Measurements from ENCODE around the gene KCNJ1. TPM values are rescaled to one million over a fixed set of nuclear protein-coding genes. Genes with fewer than 3 reads are reported as not detected.
A peak's percentile ranks its signal among the peaks of the same experiment; 100 is the strongest.

The KCNJ1 gene
- total RNA-seq, 1 donor, result 0.10 TPM

DNA sequence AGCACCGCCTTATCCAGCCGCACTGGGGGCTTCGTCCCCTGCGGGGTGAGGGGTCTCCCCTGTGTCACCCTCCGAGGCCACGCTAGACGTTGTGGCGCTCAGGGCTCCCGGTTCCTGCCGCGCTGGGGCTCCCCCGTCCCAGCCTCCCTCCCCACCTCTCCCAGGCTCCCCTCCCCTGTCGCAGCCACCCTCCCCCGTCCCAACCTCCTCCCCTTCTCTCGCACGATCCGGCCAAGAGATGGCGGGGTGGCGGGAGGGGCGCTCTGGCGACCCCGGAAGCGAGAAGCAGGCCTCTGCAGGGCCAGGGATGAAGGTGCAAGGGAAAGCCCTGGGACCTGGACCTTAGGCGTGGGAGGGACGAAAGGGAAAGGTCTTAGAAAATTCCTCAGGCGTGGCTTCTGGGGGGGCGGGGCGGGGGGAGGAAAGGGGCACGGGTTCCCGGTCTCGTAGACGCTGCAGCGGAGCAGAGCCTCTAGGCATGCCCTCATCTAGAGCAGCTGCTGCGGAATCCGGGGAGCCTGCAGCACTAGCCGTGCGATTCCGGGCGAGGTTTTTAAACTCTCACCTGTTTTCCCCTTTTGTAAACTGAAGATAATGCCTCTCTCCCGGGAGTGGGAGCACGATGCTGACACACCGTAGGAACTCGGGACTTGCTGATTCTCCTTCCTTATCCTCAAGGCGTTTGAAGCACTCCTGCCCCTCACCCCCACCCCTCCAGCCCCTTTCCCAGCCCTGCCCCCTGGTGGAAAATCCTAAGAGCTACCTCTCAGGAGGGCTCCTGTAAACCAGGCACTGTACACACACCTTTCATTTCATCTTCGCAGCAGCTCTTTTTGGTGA lies 38.5 kb upstream of the KCNJ1 start:
- H3K27me3 ChIP-seq (ENCODE audit: insufficient read depth, low read length), result peaks cover 27% of the 10 kb centered on the region
- H3K4me1 ChIP-seq (ENCODE audit: insufficient read depth, low read length), result peaks cover 55% of the 10 kb centered on the region
- peak overlapping the region; percentile 31 for H3K4me3 ChIP-seq (ENCODE audit: low read length)
- no peaks in the 10 kb centered on the region for H3K9me3 ChIP-seq (ENCODE audit: low read depth, low read length)

DNA sequence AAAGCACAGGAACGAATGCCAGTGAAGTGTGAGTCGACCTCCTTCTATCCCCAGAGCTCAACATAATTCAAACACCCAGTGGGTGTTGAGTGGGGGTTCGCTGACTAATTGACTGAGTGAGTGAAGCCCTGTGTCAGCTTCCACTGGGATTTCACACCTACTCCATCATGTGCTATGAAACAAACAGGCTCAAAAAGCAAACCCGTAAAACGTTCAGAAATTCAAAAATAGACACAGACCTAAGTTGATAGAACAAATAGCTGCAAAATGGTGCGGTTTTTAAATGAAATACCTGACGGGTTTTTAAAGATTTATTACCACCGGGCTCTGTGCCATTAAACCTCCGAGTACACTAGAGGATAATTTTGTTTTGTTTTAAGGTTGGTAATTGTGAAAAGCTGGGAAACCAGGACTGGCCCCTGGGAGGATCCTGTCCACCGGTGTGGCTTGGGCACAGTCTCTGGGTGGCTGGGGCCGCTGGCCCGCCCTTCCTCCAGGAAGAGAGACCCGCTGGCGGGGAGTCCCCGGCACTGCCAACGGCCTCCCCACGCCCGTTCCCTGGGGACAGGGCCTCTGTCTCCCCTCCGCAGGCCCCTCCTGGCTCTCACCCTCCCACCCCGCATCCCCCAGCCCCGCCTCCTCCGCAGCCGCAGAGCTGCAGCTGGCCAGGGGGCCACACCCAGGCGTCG lies 37.7 kb upstream of the KCNJ1 start:
- Histone ChIP-seq H3K4me3 (ENCODE audit: low read length) (peak overlapping the region; percentile 31), H3K9me3 (ENCODE audit: low read depth, low read length) (no peaks in the 10 kb centered on the region), H3K4me1 (ENCODE audit: insufficient read depth, low read length) (peaks cover 55% of the 10 kb centered on the region), H3K27me3 (ENCODE audit: insufficient read depth, low read length) (peaks cover 27% of the 10 kb centered on the region)

DNA sequence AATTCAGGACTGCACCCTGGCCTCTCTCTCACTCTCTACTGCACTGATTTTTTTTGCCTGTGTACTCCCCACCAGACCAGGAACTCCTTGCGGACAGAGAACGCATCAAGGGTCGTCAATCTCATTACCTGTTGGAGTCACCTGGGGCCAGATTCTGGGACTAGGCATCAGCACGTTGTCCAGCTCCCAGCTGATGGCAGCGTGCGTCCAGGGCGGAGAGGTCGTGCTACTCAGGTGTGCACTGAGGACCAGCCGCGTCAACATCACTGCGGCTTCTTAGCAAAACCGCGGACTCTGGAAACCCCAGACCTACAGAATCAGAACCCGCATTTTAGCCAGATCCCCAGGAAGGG lies 37.2 kb upstream of the KCNJ1 start:
- Histone ChIP-seq H3K9me3 (ENCODE audit: low read depth, low read length) (no peaks in the 10 kb centered on the region), H3K4me3 (ENCODE audit: low read length) (no peak overlapping the region), H3K27me3 (ENCODE audit: insufficient read depth, low read length) (peaks cover 23% of the 10 kb centered on the region), H3K4me1 (ENCODE audit: insufficient read depth, low read length) (peaks cover 53% of the 10 kb centered on the region)

DNA sequence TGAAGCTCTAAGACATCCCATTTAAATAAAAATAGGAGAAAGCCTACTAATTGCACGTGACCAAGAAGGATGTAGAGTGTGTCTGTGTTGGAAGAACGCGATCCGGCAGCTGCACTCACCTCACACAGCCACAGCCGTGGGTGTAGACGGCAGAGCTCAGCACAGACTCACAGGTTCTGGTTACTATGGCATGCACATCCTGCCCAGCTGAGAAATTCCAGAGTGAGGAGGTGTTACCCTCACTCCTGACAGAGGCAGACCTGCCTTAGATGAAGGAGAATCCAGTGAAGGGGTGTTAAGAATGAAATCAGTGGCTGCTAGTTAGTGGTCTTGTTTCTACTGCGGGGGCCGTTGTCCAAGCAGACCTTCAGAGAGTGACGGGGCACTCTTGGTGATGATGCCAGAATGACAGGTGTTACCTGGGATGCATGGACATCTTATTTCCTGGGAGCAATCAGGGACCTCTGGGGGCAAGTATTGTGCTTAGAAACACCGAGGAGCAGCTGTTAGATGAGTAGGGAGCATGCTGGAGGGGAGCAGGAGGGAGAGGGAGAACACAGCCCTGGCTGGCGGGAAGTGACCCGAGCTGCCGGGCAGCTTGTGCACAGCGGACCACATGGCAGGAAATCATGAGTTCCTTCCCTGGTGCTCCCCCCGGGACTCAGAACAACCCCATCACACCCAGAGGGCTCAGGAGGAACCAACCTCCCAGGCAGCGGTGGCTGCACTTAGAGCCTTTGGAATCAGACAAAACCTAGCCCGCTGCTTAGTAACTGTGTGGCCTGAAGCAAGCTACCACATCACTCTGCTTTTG lies 36.4 kb upstream of the KCNJ1 start:
- Histone ChIP-seq H3K27me3 (ENCODE audit: insufficient read depth, low read length) (peaks cover 17% of the 10 kb centered on the region), H3K4me3 (ENCODE audit: low read length) (no peak overlapping the region), H3K4me1 (ENCODE audit: insufficient read depth, low read length) (peaks cover 45% of the 10 kb centered on the region), H3K9me3 (ENCODE audit: low read depth, low read length) (no peaks in the 10 kb centered on the region)

DNA sequence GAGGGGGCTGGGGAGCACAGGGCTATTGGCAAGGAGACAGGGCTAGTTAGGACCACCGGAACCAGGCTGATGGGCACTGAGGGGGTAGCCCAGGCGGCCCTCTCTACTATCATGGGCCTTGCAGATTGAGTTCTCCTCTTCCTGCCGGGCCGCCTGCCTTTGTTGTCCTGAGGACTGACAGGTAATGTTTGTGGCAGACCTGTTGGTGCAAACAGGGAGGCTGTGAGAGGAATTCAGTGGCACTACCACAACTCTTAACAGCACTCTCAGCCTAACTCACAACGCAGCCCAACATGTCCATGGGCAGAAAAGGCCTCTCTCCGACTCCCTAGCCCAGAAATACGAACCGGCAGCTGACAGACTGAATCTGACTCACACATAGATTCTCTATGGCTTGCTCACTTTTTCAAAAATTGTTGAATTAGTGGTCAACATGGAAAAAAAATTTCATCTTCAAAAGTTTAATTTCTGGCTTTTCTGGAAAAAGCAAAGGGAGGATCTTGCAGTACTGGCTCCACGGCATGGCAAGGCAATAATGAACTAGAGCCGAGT lies 35.5 kb upstream of the KCNJ1 start:
- no peak overlapping the region for H3K4me3 ChIP-seq (ENCODE audit: low read length)
- no peaks in the 10 kb centered on the region for H3K9me3 ChIP-seq (ENCODE audit: low read depth, low read length)
- peaks cover 14% of the 10 kb centered on the region for H3K27me3 ChIP-seq (ENCODE audit: insufficient read depth, low read length)

DNA sequence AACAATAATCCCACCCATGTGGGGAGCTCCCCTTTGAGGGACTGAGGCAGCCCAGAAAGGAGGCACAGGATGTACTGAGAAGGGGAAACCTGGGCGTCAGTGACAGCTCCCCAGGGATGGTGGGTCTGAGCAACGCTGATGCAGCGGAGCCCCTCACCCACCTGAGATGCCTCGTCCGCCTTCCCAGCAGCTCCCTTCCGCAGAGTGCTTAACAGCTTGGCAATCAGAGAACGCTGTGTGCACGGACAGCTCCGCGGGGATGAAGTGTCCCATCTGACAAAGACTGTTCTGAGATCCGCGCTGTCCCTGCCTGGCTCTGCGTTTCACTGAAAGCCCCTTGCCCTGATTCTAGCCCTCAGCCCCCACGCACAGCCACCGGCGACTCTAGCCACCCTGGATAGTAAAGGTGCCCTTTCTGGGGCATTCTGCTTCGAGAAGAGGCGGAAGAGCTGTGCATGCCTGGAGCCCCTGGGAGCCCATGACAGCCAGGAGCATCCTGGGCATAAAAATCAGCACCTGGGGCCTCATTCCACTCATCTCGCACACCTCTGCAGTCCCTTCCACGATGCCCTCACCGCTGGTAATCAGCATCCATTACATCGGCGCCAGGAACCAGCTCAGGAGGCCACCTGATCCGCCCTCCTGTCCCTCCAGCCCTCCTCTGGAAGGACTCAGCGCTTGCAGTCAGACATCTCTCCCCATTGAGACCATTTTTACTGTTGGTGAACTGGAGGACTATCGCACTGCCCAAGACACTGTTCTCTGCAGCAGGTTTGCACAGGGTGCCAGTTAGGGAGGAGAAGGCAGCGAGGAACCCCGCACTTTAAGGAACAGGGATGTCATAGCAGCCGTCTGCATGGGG lies 34.8 kb upstream of the KCNJ1 start:
- peaks cover 11% of the 10 kb centered on the region for H3K27me3 ChIP-seq (ENCODE audit: insufficient read depth, low read length)

More for the DNA sequence above, 35.5 kb upstream of the KCNJ1 start:
- H3K4me1 ChIP-seq (ENCODE audit: insufficient read depth, low read length), result peaks cover 36% of the 10 kb centered on the region

DNA sequence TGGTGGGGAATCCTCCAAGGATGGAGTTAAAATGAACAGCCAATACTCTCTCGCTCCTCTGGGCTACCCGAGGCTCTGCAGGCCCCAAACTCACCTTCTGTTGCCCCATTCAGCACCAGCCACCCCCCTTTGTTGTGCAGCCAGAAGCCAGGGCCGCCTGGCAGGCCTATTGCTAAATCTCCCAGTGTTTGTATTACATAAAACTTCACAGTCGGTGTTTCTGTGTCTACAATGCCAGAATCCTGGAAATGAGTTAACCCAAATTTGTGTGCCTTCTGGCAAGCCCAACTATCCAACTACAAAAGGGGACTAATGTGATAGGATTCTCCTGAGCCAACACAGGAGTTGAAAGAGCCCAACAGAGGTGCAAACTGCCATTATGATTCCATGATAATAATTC lies 33.4 kb upstream of the KCNJ1 start:
- Histone ChIP-seq H3K4me1 (ENCODE audit: insufficient read depth, low read length) (peaks cover 19% of the 10 kb centered on the region), H3K27me3 (ENCODE audit: insufficient read depth, low read length) (peaks cover 8% of the 10 kb centered on the region), H3K9me3 (ENCODE audit: low read depth, low read length) (no peaks in the 10 kb centered on the region), H3K4me3 (ENCODE audit: low read length) (no peak overlapping the region)

More for the DNA sequence above, 34.8 kb upstream of the KCNJ1 start:
- Histone ChIP-seq H3K4me1 (ENCODE audit: insufficient read depth, low read length) (peaks cover 29% of the 10 kb centered on the region), H3K9me3 (ENCODE audit: low read depth, low read length) (no peaks in the 10 kb centered on the region), H3K4me3 (ENCODE audit: low read length) (no peak overlapping the region)

DNA sequence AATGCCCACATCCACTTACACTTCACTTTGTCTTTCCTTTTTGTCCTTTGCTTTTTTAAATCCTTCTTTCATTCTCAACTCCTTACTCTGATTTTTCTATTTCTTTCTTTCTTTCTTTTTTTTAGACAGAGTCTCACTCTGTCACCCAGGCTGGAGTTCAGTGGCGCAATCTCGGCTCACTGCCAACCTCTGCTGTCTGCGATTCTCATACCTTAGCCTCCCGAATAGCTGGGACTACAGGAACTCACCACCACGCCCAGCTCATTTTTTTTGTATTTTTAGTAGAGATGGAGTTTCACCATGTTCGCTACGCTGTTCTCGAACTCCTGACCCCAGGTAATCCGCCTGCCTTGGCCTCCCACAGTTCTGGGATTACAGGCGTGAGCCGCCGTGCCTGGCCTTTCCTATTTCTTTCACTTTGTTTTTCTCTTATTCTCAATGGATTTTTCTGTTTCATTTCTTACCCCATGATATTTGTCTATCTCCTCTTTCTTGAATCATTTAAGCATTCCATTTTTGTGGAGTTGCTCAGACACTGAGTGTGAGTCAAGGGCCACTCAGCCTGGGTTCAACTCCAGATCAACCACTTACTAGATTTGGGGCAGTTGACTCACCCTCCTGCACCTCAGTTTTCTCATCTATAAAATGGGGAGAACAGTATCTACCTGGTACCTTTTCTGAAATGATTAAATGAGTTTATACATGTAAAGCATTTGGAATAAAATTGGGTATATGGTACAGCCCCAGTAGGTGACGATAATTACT lies 31.7 kb upstream of the KCNJ1 start:
- Histone ChIP-seq H3K9me3 (ENCODE audit: low read depth, low read length) (no peaks in the 10 kb centered on the region), H3K4me1 (ENCODE audit: insufficient read depth, low read length) (peaks cover 6% of the 10 kb centered on the region), H3K27me3 (ENCODE audit: insufficient read depth, low read length) (peaks cover 5% of the 10 kb centered on the region), H3K4me3 (ENCODE audit: low read length) (no peak overlapping the region)

DNA sequence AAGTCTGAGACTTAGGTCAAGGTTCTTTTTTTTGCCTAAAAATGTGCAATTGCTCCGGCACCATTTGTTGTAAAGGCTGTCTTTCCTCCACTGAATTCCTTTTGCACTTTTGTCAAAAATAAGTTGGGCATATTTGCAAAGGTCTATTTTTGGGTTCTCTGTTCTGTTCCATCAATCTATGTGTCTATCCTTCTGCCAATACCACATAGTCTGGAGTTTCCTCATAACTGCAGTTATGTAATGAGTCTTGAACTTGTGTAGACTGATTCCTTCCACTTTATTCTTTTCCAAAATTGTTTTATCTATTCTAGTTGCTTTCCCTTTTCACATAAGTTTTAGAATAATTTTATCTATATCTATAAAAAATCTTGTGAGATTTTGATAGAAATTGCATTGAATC lies 30.7 kb upstream of the KCNJ1 start:
- H3K27me3 ChIP-seq (ENCODE audit: insufficient read depth, low read length), result no peaks in the 10 kb centered on the region
- no peaks in the 10 kb centered on the region for H3K9me3 ChIP-seq (ENCODE audit: low read depth, low read length)
- no peaks in the 10 kb centered on the region for H3K4me1 ChIP-seq (ENCODE audit: insufficient read depth, low read length)
- no peak overlapping the region for H3K4me3 ChIP-seq (ENCODE audit: low read length)

DNA sequence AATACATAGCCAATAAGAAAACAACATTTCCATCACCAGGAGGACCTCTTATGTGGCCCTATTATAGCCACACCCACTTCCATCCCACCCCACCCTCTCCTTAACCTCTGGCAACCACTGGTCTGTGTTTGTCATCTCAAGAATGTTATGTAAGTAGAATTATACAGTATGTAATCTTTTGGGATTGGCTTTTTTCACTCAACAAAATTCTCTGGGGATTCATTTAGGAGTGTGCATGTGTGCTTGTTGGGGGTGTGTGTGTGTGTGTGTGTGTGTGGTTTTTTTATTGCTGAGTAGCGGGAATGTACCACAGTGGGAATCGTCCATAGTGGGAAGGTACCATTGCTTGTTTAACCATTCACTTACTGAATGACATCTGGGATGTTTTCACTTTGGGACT lies 29.3 kb upstream of the KCNJ1 start:
- H3K4me1 ChIP-seq (ENCODE audit: insufficient read depth, low read length), result peaks cover 8% of the 10 kb centered on the region
- H3K9me3 ChIP-seq (ENCODE audit: low read depth, low read length), result no peaks in the 10 kb centered on the region
- H3K4me3 ChIP-seq (ENCODE audit: low read length), result no peak overlapping the region
- peaks cover 10% of the 10 kb centered on the region for H3K27me3 ChIP-seq (ENCODE audit: insufficient read depth, low read length)

DNA sequence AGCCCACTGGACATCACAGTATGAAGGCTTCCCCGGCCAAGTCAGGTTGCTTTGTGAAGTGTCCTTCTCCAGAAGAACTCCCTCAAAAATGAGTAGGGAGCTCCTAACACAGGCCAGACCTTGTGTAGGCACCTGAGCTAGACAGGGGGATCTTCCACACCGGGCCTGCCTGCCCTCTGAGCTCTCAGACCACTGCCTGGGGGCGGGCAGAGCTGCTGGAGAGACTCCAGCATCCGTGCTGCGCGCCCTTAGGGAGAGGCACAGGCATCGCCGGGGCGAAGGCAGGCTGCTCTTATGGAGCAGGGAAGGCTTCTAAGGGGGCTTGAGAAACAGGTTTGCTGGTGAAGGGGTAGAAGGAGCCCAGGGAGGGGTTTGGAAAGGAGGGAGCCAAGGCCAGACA lies 28.4 kb upstream of the KCNJ1 start:
- Histone ChIP-seq H3K9me3 (ENCODE audit: low read depth, low read length) (no peaks in the 10 kb centered on the region), H3K27me3 (ENCODE audit: insufficient read depth, low read length) (peaks cover 14% of the 10 kb centered on the region), H3K4me1 (ENCODE audit: insufficient read depth, low read length) (peaks cover 13% of the 10 kb centered on the region), H3K4me3 (ENCODE audit: low read length) (no peak overlapping the region)

DNA sequence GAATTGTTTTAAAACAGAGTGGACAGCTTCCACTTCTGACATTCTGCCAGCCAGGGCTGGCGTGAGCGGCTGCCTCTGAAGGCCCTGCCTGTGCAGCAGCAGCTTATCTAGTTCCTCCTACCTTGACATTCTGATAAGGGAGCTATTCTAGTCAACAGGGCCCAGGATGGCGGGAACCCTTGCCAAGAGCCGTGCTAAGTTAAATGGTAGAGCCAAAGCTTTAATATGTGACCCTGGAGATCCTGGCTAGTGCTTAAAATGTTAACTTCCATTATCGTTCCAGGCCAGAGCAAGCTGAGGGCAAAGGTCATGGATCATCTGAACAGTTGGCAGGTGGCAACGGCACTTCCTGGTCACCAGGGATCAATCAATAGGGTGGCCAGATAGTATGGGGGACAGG lies 27.6 kb upstream of the KCNJ1 start:
- H3K27me3 ChIP-seq (ENCODE audit: insufficient read depth, low read length), result peaks cover 23% of the 10 kb centered on the region
- no peaks in the 10 kb centered on the region for H3K9me3 ChIP-seq (ENCODE audit: low read depth, low read length)
- peaks cover 20% of the 10 kb centered on the region for H3K4me1 ChIP-seq (ENCODE audit: insufficient read depth, low read length)
- H3K4me3 ChIP-seq (ENCODE audit: low read length), result no peak overlapping the region

DNA sequence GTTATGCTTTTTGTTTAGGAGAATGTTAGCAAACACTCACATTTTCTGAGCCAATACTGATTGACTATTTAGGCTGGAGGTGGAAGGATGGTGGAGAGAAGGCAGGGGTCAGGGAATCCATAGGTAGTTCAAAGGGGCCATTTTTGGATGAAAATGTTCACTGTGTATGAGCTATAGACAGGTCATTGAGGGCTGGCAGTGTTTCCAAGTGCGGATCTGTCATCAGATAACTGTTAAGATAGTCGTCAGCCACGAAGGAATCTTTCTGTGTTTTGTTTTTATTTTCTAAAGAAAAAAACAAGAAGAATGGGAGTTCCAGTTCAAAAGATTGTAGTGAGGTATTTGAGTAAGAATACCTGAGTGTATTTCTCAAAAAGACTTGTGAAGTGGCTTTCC lies 27.2 kb upstream of the KCNJ1 start:
- no peaks in the 10 kb centered on the region for H3K9me3 ChIP-seq (ENCODE audit: low read depth, low read length)

More for the DNA sequence above, 27.2 kb upstream of the KCNJ1 start:
- H3K27me3 ChIP-seq (ENCODE audit: insufficient read depth, low read length), result peaks cover 27% of the 10 kb centered on the region
- no peak overlapping the region for H3K4me3 ChIP-seq (ENCODE audit: low read length)
- H3K4me1 ChIP-seq (ENCODE audit: insufficient read depth, low read length), result peaks cover 20% of the 10 kb centered on the region
